Heart left ventricle (tissue), 16 donors: Measurements from ENCODE around the gene PCNX4. TPM values are rescaled to one million over a fixed set of nuclear protein-coding genes. Genes with fewer than 3 reads are reported as not detected.

Source experiments
- ATAC-seq, 4 donors: fragments of 200-7000 bp; cut with Tn5 transposase; one replicate each; pipeline ENCODE4 v1.9.1; 2020 to 2022; ENCODE audit warnings: moderate library complexity in 4 of 4, mild to moderate bottlenecking in 3 of 4, moderate number of reproducible peaks in 1 of 4
- DNase-seq, 5 donors: peaks; one replicate each; pipeline ENCODE4 v3.0.0-alpha.2; 2020
- H3K27ac ChIP-seq, 12 donors: fragments of 200-600 bp; sonication (generic) in 4 of 12; one replicate each; pipeline versions ENCODE4 v1.5.0 to v1.8.0; 2016 to 2022; ENCODE audit warnings: mild to moderate bottlenecking in 2 of 12
- H3K27me3 ChIP-seq, 9 donors: fragments of 200-600 bp; sonication (generic) in 2 of 9; one replicate each; pipeline versions ENCODE4 v1.5.1 to v1.8.0; 2016 to 2022; ENCODE audit warnings: mild to moderate bottlenecking in 3 of 9
- H3K36me3 ChIP-seq, 9 donors: fragments of 200-600 bp; sonication (generic) in 2 of 9; one replicate each; pipeline versions ENCODE4 v1.5.0 to v1.8.0; 2018 to 2022; ENCODE audit warnings: mild to moderate bottlenecking in 2 of 9
- H3K4me1 ChIP-seq, 12 donors: fragments of 200-600 bp; sonication (generic) in 4 of 12; one replicate each; pipeline versions ENCODE4 v1.5.0 to v1.8.0; 2016 to 2022; ENCODE audit warnings: mild to moderate bottlenecking in 3 of 12
- H3K4me3 ChIP-seq, 12 donors: fragments of 200-600 bp; sonication (generic) in 4 of 12; one replicate each; pipeline versions ENCODE4 v1.5.0 to v1.8.0; 2017 to 2022; ENCODE audit warnings: mild to moderate bottlenecking in 9 of 12, moderate library complexity in 4 of 12
- H3K9me3 ChIP-seq, 12 donors: fragments of 200-600 bp; sonication (generic) in 4 of 12; one replicate each; pipeline versions ENCODE4 v1.5.0 to v1.8.0; 2016 to 2022; ENCODE audit warnings: mild to moderate bottlenecking in 1 of 12
- POLR2A ChIP-seq, 2 donors: fragments of 450-650 bp; IDR thresholded peaks; one replicate each; pipeline ENCODE4 v1.6.1; 2017; ENCODE audit warnings: antibody characterized with exemption in 2 of 2, mild to moderate bottlenecking in 2 of 2, moderate library complexity in 2 of 2
- WGBS, 4 donors: extraction: QIAGEN DNeasy Blood & Tissue Kit in 2 of 4; methylation state at CpG; one replicate each; pipeline versions ENCODE4 v1.1.5 to v1.1.7; 2013 to 2018; 5-methylcytosine and 5-hydroxymethylcytosine counted together
- intact Hi-C, 10 donors: fragments of 100-400 bp; cut with DNase I; formaldehyde crosslinking; loops; one replicate each; pipeline versions ENCODE4 v1.11.1 to v1.14.2; 2022
- polyA plus RNA-seq, 2 donors: library from polyadenylated mRNA; stranded (reverse); fragments of 200-250 nt; gene quantifications; one replicate each; pipeline ENCODE4 v1.2.3, GENCODE V29; 2013
- total RNA-seq, 9 donors: library from RNA; depleted of rRNA in 2 of 9; stranded (reverse); fragments of >200 nt in 2 of 9; fragmentation: NEBNext Ultra II Directional in 3 of 9; extraction: Animal tissue kit (Norgen Biotek cat#: 25700) in 3 of 9; gene quantifications; one replicate each; pipeline versions ENCODE4 v1.1.0 to v1.2.4, GENCODE V29; 2016 to 2023
- TF ChIP-seq, protein P1 (sequence below), 12 donors: fragments of 200-600 bp; sonication (generic) in 4 of 12; IDR thresholded peaks; one replicate each; pipeline versions ENCODE4 v1.5.0 to v1.8.0; 2018 to 2022; ENCODE audit warnings: antibody characterized with exemption in 12 of 12, mild to moderate bottlenecking in 5 of 12
- donor health status: ischemic (EF 13 %, LVEDD 7.1; RV severe dilation, severe dysfunction).
- donor health status: healthy with polysubstance abuse.
- donor health status: DM: no; HTN: yes; CAD: no.
- donor health status: DM: no; HTN: no; CAD: no.
- donor health status: ischemic (EF 25% LVEDD 6.9; RV normal size, moderate dysfunction).
- donor health status: ischemic (EF 25% LVEDD 5.7; RV mildly dilated, moderate dysfunction).
- donor health status: healthy.
- donor health status: DM: yes; HTN: yes; CAD: no.
- donor health status: ischemic (EF 35%, LVEDD 5.7; RV mildly dilated, moderate dysfunction).
- donor health status: nonischemic (EF 11% LVEDD 7.7; RV severe dilation, severe dysfunction).
- donor health status: DM: yes; HTN: yes; CAD: no.
- donor health status: PGD.
- donor health status: ischemic (EF 29% LVEDD 5.4; RV normal size, mild dysfunction).
- donor health status: nonischemic (EF 23%, LVEDD 6.1; RV moderate dilation, normal function).

Gene PCNX4
- total and polyA plus RNA-seq, 11 donors = 19.7 to 56.2 (median 32.4) TPM

DNA sequence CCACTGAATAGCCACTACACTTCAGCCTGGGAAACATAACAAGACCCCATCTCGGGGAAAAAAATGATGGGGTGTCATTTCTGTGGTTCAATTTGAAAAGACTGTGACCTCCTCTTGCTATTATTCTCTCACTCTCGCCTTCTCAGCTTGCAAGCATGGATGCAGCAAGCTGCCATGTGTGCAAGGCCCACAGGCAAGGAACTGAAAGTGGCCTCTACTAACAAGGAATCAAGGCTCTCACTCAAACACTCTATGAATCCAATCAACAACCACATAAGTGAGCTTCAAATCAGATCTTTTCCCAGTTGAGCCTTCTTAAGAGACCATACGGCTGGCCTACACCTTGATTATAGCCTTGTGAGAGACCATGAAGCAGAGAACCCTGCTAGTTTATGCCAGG, 91.4 kb downstream of the PCNX4 start:
- DNase-seq = no peak
- 88 to 96% (median 93%) methylated on average over 3 of the region's 3 CpGs for WGBS, 4 donors
- ATAC-seq = no peak
- intact Hi-C loops = loop anchor here in 6 of 10 donors (2.0 to 10.0 kb wide), 9 partner anchors 116 to 698 kb away; partner anchors contain the start of genes JKAMP (in 1 of the 6) and L3HYPDH (in 1 of the 6)
- peaks cover 0 to 18% (median 2%) of the 10 kb centered on the region in 12 donors for H3K9me3 ChIP-seq
- H3K4me1 ChIP-seq = peaks cover 0 to 9% (median 0%) of the 10 kb centered on the region in 12 donors
- TF ChIP-seq POLR2A (IDR thresholded peaks at IDR 0.05) = no peak
- TF ChIP-seq, protein P1, sequence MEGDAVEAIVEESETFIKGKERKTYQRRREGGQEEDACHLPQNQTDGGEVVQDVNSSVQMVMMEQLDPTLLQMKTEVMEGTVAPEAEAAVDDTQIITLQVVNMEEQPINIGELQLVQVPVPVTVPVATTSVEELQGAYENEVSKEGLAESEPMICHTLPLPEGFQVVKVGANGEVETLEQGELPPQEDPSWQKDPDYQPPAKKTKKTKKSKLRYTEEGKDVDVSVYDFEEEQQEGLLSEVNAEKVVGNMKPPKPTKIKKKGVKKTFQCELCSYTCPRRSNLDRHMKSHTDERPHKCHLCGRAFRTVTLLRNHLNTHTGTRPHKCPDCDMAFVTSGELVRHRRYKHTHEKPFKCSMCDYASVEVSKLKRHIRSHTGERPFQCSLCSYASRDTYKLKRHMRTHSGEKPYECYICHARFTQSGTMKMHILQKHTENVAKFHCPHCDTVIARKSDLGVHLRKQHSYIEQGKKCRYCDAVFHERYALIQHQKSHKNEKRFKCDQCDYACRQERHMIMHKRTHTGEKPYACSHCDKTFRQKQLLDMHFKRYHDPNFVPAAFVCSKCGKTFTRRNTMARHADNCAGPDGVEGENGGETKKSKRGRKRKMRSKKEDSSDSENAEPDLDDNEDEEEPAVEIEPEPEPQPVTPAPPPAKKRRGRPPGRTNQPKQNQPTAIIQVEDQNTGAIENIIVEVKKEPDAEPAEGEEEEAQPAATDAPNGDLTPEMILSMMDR (IDR thresholded peaks at IDR 0.05) = no peak
- no peak overlapping the region for H3K27ac ChIP-seq
- H3K27me3 ChIP-seq = no peaks in the 10 kb centered on the region
- no peak overlapping the region for H3K4me3 ChIP-seq
- H3K36me3 ChIP-seq = no peaks in the 10 kb centered on the region

DNA sequence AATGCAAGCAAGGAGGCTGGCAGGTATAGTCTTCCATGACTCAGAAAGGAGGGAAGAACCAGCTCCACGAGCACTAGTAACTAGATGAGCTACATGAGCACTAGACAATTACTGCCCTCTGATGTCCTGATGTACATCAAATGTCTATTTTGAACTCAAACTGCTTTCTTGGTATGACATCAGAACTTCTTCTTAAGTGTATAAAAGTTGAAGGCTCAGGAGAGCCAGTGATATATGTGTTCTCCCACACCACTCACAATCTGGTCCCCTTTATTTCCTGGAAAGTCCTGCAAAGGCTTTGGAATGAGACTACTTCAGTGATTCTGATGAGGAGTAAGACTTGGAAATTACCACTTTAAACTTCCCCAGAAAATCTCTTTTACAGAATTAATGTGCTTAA, 92.0 kb downstream of the PCNX4 start:
- peak overlapping the region in 8 of 12 donors; percentile 13 to 52 (median 38) for H3K27ac ChIP-seq
- H3K4me3 ChIP-seq = peak overlapping the region in 11 of 12 donors; percentile 21 to 60 (median 47)
- intact Hi-C loops = loop anchor here (1.0 to 10.0 kb wide), 12 partner anchors 116 to 699 kb away; partner anchors contain the start of genes JKAMP (in 1 of the 10) and L3HYPDH (in 1 of the 10)
- peaks cover 0 to 9% (median 0%) of the 10 kb centered on the region in 12 donors for H3K4me1 ChIP-seq
- H3K9me3 ChIP-seq = peaks cover 0 to 16% (median 0%) of the 10 kb centered on the region in 12 donors
- DNase-seq = no peak
- 36 to 62% (median 45%) methylated on average over 1 of the region's 1 CpG for WGBS, 4 donors
- H3K27me3 ChIP-seq = no peaks in the 10 kb centered on the region
- TF ChIP-seq, protein P1 (IDR thresholded peaks at IDR 0.05) = no peak
- TF ChIP-seq POLR2A (IDR thresholded peaks at IDR 0.05) = no peak
- no peaks in the 10 kb centered on the region for H3K36me3 ChIP-seq
- ATAC-seq = peak in 2 of 4 donors; percentile 26 to 41

DNA sequence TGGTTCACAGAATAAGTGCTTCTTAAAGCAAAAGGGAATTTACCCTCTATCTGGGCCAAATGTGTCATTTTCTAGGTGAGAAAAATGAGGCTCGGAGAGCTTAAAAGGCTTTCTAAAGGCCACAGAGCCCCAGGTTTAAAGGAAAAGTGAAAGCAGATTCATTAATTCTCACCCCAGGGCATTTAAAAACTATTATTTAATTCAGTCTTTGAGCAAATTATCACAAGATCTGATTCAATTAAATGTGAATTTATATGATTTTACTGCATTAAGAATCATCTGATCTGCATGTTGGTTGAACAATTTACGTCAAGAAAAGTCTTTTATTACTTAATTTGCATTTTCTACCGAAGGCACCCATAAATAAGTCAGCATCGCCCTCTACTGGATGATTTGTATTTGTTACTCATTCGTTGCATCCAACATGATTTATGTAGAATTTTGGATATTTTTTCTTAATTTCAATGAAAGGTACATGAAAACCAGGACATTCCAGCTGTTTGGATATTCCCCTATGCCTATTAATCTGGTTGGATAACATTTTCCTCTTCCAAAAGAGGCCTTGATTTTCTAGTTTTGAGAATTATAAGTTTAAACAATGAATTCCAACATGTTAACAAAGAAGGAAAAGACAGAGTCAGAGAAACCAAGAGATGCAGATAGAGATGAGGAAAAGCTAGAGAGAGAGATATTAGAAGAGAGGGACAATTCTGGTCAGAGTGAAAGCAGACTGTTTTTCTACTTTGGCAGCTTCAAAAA, 92.6 kb downstream of the PCNX4 start:
- DNase-seq = no peak

More for the DNA sequence above, 92.6 kb downstream of the PCNX4 start:
- Histone ChIP-seq H3K27me3 (no peaks in the 10 kb centered on the region), H3K9me3 (peaks cover 0 to 16% (median 0%) of the 10 kb centered on the region in 12 donors), H3K36me3 (no peaks in the 10 kb centered on the region), H3K4me3 (peak overlapping the region in 11 of 12 donors; percentile 21 to 60 (median 47)), H3K4me1 (peaks cover 0 to 8% (median 0%) of the 10 kb centered on the region in 12 donors), H3K27ac (peak overlapping the region in 8 of 12 donors; percentile 13 to 52 (median 38))
- TF ChIP-seq, protein P1 (IDR thresholded peaks at IDR 0.05) = peak; percentile 58 to 89 (median 78)
- TF ChIP-seq POLR2A (IDR thresholded peaks at IDR 0.05) = no peak
- peak in 2 of 4 donors; percentile 52 to 71 for ATAC-seq
- intact Hi-C loops = loop anchor here in 9 of 10 donors (1.0 to 10.0 kb wide), 11 partner anchors 117 to 700 kb away; partner anchors contain the start of genes JKAMP (in 1 of the 9) and L3HYPDH (in 1 of the 9)
- 1 to 2% (median 1%) methylated on average over 5 of the region's 5 CpGs for WGBS, 4 donors
